ENCODE results near the gene WWOX.

The WWOX gene

DNA sequence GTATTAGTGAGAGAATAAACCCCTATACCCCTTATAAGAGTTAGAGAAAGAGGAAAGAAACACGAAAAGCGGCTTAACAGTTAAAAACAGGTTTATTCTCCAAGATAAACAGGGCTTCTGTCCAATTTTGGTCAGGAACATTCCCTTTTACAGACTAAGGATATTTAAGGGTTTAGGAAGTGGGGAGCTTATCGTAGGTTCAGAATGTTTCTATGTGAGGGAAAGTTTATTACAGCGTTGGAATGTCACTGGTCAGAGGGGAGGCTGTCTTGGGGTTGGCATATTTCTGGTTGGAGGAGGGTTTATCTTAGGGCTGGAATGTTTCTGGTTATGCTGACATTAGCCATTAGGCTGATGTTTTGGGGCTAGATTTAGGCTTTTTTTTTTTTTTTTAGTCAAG is 34.1 kb upstream of the WWOX start:
- no peak for DNase-seq (ENCODE audit: low read depth, low spot score)
- no peak overlapping the region for H3K4me3 ChIP-seq (ENCODE audit: low read depth, low read length)
- CTCF ChIA-PET = no interaction called here
- TF ChIP-seq, protein P1, sequence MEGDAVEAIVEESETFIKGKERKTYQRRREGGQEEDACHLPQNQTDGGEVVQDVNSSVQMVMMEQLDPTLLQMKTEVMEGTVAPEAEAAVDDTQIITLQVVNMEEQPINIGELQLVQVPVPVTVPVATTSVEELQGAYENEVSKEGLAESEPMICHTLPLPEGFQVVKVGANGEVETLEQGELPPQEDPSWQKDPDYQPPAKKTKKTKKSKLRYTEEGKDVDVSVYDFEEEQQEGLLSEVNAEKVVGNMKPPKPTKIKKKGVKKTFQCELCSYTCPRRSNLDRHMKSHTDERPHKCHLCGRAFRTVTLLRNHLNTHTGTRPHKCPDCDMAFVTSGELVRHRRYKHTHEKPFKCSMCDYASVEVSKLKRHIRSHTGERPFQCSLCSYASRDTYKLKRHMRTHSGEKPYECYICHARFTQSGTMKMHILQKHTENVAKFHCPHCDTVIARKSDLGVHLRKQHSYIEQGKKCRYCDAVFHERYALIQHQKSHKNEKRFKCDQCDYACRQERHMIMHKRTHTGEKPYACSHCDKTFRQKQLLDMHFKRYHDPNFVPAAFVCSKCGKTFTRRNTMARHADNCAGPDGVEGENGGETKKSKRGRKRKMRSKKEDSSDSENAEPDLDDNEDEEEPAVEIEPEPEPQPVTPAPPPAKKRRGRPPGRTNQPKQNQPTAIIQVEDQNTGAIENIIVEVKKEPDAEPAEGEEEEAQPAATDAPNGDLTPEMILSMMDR (IDR thresholded peaks at IDR 0.05; ENCODE audit: insufficient read depth, low read length, missing control alignments) = no peak
- POLR2A ChIA-PET = no interaction called here

DNA sequence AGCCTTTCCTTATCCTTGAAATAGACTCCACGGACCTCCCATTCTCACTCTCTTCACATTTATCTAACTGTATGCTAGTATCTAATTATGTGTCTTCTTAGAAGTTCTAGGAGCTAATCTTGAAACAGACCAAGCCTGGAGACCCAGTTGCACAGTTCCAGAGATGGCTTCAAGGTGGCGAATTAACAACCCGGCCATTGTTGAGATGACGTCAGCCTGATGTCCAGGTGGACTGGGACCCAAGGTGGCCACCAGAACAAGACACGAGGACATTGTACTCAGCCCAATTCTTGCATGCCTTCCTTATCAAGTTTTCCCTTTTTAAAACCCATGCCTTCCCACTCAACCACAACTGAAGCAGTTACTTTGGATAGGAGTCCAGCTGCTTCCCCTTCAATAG is 29.5 kb upstream of the WWOX start:
- no peak overlapping the region for H3K4me3 ChIP-seq (ENCODE audit: low read depth, low read length)
- TF ChIP-seq, protein P1 (IDR thresholded peaks at IDR 0.05; ENCODE audit: insufficient read depth, low read length, missing control alignments) = no peak
- DNase-seq (ENCODE audit: low read depth, low spot score) = no peak
- ChIA-PET POLR2A (no interaction called here), CTCF (no interaction called here)

DNA sequence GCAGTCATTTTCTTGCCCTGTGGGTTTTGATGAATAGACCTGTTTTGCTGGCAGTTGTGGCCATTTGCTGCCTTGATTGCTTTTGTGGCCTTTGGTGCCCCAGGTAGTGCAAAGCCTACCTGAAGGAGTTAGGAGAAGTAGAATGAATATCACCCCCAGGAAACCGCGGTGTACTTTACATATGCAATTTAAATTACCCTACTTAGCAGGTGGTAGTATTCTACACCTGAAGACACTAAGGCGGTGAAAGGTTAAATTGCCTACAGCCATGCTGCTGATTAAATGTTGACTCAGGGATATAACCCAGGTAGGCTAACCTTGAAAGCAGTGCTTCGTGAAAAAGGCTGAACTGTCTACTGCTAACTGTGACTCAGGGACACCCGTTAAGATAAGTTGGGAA is 27.2 kb upstream of the WWOX start:
- POLR2A ChIA-PET = no interaction called here
- H3K4me3 ChIP-seq (ENCODE audit: low read depth, low read length) = no peak overlapping the region
- CTCF ChIA-PET = no interaction called here
- TF ChIP-seq, protein P1 (IDR thresholded peaks at IDR 0.05; ENCODE audit: insufficient read depth, low read length, missing control alignments) = no peak
- DNase-seq (ENCODE audit: low read depth, low spot score) = no peak

DNA sequence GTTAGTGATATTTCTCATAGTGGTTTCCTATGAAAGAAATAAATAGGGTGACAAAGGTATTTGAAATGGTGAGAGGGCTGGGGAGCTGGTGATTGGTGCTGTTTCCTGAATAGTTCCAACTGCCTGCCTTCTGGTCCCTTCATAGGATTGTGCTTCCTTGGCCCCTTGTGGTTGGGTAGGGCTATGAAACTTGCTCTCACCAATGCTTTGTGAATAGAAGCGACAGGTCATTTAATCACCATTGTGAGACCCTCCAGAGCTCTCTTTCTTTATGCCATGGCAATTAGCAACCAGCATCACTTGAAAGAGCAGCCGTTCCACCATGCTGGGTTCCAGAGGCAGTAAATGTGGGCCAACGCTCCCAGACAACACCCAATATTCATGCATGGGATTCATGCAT is 23.7 kb upstream of the WWOX start:
- ChIA-PET CTCF (no interaction called here), POLR2A (no interaction called here)
- no peak for DNase-seq (ENCODE audit: low read depth, low spot score)
- TF ChIP-seq, protein P1 (IDR thresholded peaks at IDR 0.05; ENCODE audit: insufficient read depth, low read length, missing control alignments) = no peak
- H3K4me3 ChIP-seq (ENCODE audit: low read depth, low read length) = no peak overlapping the region

DNA sequence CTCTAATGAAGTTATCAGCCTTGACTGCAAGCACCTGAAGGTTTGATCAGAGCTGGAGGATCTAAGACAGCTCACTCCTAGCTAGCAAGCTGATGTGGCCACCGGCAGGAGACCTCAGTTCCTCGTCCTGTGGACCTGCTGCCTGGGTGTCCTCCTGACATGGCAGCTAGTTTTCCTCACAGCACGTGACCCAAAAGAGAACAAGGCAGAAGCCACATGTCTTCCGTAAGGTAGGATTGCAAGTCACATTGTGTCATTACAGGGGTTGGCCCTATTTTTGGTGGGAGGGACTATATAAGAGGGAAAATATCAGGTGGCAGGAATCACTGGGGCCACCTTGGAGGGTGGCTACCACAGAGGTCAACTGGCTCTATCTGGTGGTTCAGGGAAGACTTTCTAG is 18.1 kb upstream of the WWOX start:
- H3K4me3 ChIP-seq (ENCODE audit: low read depth, low read length) = no peak overlapping the region
- POLR2A ChIA-PET = no interaction called here
- no peak for DNase-seq (ENCODE audit: low read depth, low spot score)
- TF ChIP-seq, protein P1 (IDR thresholded peaks at IDR 0.05; ENCODE audit: insufficient read depth, low read length, missing control alignments) = no peak
- CTCF ChIA-PET = no interaction called here

DNA sequence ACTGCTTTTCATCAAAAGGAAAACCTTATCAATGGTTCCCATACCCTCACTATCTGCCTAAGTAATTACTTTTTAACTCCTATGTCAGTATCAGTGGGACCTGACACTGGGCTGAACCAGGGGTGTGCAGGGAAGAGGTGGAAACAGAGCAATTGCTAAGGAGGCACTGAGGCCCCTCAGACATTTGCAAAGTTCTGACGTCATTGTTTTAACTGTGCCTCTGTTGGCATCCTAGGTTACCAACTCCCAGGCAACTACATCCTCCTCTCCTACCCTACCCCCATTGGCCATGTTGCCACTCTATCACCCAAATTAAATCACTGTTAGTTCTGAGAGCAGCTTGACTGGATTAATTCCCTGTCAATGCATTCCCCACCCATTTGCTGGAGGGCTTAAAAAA is 8.0 kb upstream of the WWOX start:
- DNase-seq (ENCODE audit: low read depth, low spot score) = no peak
- H3K4me3 ChIP-seq (ENCODE audit: low read depth, low read length) = no peak overlapping the region
- CTCF ChIA-PET = interaction anchor here (2.3 to 7.3 kb wide), 2 partner anchors 9 to 89 kb away, joined by 6 to 26 read pairs; partner anchors contain the start of gene WWOX
- TF ChIP-seq, protein P1 (IDR thresholded peaks at IDR 0.05; ENCODE audit: insufficient read depth, low read length, missing control alignments) = no peak
- POLR2A ChIA-PET = no interaction called here

All from AG04449 (cell line).